Measurements from ENCODE around the gene BTBD9. TPM values are rescaled to one million over a fixed set of nuclear protein-coding genes. Genes with fewer than 3 reads are reported as not detected.

BTBD9 gene
- total RNA-seq, 1 donor from 2014 or later = 14.8 TPM

- Mint-ChIP-seq H3K36me3 (ENCODE audit: low read depth) (no peaks in the 10 kb centered on the region), H3K4me1 (ENCODE audit: low read depth) (peaks cover 14% of the 10 kb centered on the region), H3K9me3 (ENCODE audit: low read depth) (no peaks in the 10 kb centered on the region), H3K27me3 (ENCODE audit: low read depth) (no peaks in the 10 kb centered on the region), H3K4me3 (ENCODE audit: unreplicated experiment) (no peak overlapping the region), H3K27ac (ENCODE audit: unreplicated experiment) (no peak overlapping the region)
- no peak for TF ChIP-seq CTCF (IDR thresholded peaks at IDR 0.05)
- no peak for DNase-seq (ENCODE audit: low spot score)
Measured at GRCh38 chr6:38407192-38407591, 232.5 kb downstream of the BTBD9 start.

- H3K27ac Mint-ChIP-seq (ENCODE audit: unreplicated experiment) = no peak overlapping the region
- peaks cover 14% of the 10 kb centered on the region for H3K4me1 Mint-ChIP-seq (ENCODE audit: low read depth)
- no peaks in the 10 kb centered on the region for H3K36me3 Mint-ChIP-seq (ENCODE audit: low read depth)
- TF ChIP-seq CTCF (IDR thresholded peaks at IDR 0.05) = no peak
- H3K27me3 Mint-ChIP-seq (ENCODE audit: low read depth) = no peaks in the 10 kb centered on the region
- H3K9me3 Mint-ChIP-seq (ENCODE audit: low read depth) = no peaks in the 10 kb centered on the region
- DNase-seq (ENCODE audit: low spot score) = no peak
- H3K4me3 Mint-ChIP-seq (ENCODE audit: unreplicated experiment) = no peak overlapping the region
Measured at GRCh38 chr6:38406096-38406495, 233.6 kb downstream of the BTBD9 start.

GRCh38 chr6:38404900-38405556, 234.7 kb downstream of the BTBD9 start:
- DNase-seq (ENCODE audit: low spot score) = no peak
- H3K27ac Mint-ChIP-seq (ENCODE audit: unreplicated experiment) = peak overlapping the region; percentile 58
- peaks cover 14% of the 10 kb centered on the region for H3K4me1 Mint-ChIP-seq (ENCODE audit: low read depth)
- H3K4me3 Mint-ChIP-seq (ENCODE audit: unreplicated experiment) = no peak overlapping the region
- no peaks in the 10 kb centered on the region for H3K36me3 Mint-ChIP-seq (ENCODE audit: low read depth)
- no peaks in the 10 kb centered on the region for H3K9me3 Mint-ChIP-seq (ENCODE audit: low read depth)
- H3K27me3 Mint-ChIP-seq (ENCODE audit: low read depth) = no peaks in the 10 kb centered on the region
- no peak for TF ChIP-seq CTCF (IDR thresholded peaks at IDR 0.05)

GRCh38 chr6:38404355-38404754, 235.4 kb downstream of the BTBD9 start:
- DNase-seq (ENCODE audit: low spot score) = no peak
- TF ChIP-seq CTCF (IDR thresholded peaks at IDR 0.05) = no peak
- H3K4me1 Mint-ChIP-seq (ENCODE audit: low read depth) = peaks cover 14% of the 10 kb centered on the region

GRCh38 chr6:38403548-38403947, 236.2 kb downstream of the BTBD9 start:
- Mint-ChIP-seq H3K27me3 (ENCODE audit: low read depth) (no peaks in the 10 kb centered on the region), H3K27ac (ENCODE audit: unreplicated experiment) (no peak overlapping the region), H3K4me1 (ENCODE audit: low read depth) (peaks cover 20% of the 10 kb centered on the region), H3K9me3 (ENCODE audit: low read depth) (no peaks in the 10 kb centered on the region), H3K36me3 (ENCODE audit: low read depth) (no peaks in the 10 kb centered on the region), H3K4me3 (ENCODE audit: unreplicated experiment) (no peak overlapping the region)
- no peak for DNase-seq (ENCODE audit: low spot score)
- TF ChIP-seq CTCF (IDR thresholded peaks at IDR 0.05) = no peak

More at GRCh38 chr6:38404355-38404754, 235.4 kb downstream of the BTBD9 start:
- Mint-ChIP-seq H3K27ac (ENCODE audit: unreplicated experiment) (no peak overlapping the region), H3K27me3 (ENCODE audit: low read depth) (no peaks in the 10 kb centered on the region), H3K4me3 (ENCODE audit: unreplicated experiment) (no peak overlapping the region), H3K9me3 (ENCODE audit: low read depth) (no peaks in the 10 kb centered on the region), H3K36me3 (ENCODE audit: low read depth) (no peaks in the 10 kb centered on the region)

Measured in chondrocyte (in vitro differentiated cells).